RKO (cell line): ENCODE data around the gene ENO2.

Experiments
- DNase-seq: peaks from one replicate; pipeline ENCODE4 v3.0.0-alpha.2; 2016; ENCODE audit warnings: low spot score

ENO2 gene

DNA sequence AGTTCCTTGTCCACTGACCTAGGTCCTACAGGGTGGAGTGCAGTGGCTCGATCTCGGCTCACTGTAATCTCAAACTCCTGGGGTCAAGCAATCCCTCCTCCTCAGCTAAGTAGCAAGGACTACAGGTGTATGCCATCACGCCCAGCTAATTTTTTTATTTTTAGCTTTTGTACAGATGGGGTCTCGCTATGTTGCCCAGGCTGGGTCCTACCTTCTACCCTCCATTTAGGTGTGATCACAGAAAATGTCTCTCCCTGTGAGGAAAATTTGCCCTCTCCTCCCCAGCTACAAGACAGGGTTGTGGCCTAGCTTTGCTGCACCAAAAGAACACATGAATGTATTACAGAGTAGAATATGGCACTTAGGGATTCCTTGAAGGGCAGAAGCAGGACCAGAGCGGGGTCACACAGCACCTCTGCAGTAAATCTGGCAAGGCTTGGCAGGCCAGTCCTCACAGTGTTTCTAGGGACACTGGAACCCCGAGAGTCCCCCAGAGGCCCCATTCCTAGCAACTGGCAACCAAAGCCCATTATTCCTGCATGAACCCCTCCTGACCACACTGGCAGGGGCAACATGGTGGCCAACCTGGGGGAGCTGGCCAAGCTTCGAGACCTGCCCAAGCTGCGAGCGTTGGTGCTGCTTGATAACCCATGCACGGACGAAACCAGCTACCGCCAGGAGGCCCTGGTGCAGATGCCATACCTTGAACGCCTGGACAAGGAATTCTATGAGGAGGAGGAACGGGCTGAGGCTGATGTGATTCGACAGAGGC, 2.0 kb upstream of the ENO2 start:
- no peak for DNase-seq

GRCh38 chr12:6914947-6915788, 788 bp downstream of the ENO2 start:
- no peak for DNase-seq

- DNase-seq = no peak
These were observed 1.5 kb downstream of the ENO2 start for GRCh38 chr12:6915789-6916285.

DNA sequence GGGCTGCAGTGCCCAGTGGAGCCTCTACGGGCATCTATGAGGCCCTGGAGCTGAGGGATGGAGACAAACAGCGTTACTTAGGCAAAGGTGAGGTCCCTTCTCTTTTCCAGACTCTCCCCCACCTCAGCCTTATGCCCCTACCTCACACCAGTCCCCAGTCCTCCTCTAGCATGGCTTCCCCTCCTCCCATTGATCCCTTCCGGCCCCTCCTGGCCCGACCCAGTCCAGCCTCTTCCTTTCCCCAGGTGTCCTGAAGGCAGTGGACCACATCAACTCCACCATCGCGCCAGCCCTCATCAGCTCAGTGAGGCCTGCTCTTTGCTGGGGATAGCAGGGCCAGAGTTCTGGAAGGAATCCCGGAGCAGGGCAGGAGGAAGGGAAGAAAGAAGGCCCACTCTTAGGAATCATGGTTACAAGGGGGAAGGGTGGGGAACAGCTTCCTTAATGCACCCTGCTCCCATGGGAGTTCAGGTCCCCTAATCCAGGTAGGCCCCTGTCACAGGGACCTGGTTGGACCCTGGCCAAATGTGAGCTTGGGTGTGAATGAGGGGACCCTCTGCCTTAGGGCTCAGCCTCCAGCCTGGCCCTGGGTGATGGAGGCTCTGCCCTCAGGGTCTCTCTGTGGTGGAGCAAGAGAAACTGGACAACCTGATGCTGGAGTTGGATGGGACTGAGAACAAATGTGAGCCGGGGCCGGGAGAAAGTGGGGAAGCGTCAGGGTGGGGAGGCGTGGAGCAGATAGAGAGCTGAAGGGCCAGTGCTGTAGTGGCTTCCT, 2.2 kb downstream of the ENO2 start:
- DNase-seq = no peak

DNA sequence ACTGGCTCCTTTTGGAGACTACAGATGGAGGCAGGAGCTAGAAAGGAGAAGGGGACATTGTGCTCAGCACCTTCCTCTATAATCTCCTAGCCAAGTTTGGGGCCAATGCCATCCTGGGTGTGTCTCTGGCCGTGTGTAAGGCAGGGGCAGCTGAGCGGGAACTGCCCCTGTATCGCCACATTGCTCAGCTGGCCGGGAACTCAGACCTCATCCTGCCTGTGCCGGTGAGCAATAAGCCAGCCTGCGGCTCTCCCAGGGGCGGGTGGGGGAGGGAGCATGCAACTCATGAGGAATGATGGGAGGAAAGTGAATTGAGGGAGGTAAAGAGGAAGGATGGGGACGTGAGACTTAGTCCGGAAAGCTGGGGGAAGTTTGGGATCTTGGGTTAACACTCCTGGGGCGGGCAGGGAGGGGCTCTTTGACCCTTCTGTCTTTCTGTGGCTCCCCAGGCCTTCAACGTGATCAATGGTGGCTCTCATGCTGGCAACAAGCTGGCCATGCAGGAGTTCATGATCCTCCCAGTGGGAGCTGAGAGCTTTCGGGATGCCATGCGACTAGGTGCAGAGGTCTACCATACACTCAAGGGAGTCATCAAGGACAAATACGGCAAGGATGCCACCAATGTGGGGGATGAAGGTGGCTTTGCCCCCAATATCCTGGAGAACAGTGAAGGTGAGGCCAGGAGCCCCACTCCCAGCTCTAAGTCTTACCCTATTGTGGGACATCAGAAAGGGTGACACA, 3.3 kb downstream of the ENO2 start:
- DNase-seq = no peak

DNA sequence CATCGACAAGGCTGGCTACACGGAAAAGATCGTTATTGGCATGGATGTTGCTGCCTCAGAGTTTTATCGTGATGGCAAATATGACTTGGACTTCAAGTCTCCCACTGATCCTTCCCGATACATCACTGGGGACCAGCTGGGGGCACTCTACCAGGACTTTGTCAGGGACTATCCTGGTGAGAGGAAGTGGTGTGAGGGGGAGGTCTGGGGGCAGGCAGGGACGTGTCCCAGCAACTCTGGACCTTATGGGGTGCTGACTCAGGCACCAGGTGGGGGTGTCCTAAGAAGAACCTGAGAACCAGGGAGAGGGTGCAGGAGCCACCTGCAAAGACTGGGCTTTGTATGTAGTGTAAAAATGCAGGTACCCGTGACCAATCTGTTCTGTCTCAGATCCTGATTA, 5.2 kb downstream of the ENO2 start:
- no peak for DNase-seq

- DNase-seq = no peak
These were observed 7.2 kb downstream of the ENO2 start for GRCh38 chr12:6921539-6921938.

GRCh38 chr12:6921996-6922946, 7.9 kb downstream of the ENO2 start:
- DNase-seq = no peak

DNA sequence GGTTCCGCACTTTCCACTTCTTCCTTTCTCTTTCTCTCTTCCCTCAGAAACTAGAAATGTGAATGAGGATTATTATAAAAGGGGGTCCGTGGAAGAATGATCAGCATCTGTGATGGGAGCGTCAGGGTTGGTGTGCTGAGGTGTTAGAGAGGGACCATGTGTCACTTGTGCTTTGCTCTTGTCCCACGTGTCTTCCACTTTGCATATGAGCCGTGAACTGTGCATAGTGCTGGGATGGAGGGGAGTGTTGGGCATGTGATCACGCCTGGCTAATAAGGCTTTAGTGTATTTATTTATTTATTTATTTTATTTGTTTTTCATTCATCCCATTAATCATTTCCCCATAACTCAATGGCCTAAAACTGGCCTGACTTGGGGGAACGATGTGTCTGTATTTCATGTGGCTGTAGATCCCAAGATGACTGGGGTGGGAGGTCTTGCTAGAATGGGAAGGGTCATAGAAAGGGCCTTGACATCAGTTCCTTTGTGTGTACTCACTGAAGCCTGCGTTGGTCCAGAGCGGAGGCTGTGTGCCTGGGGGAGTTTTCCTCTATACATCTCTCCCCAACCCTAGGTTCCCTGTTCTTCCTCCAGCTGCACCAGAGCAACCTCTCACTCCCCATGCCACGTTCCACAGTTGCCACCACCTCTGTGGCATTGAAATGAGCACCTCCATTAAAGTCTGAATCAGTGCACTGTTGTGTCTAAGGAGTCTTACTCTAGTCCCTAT, 8.8 kb downstream of the ENO2 start:
- DNase-seq = no peak

- no peak for DNase-seq
These were observed 9.5 kb downstream of the ENO2 start for GRCh38 chr12:6923851-6924250.

DNA sequence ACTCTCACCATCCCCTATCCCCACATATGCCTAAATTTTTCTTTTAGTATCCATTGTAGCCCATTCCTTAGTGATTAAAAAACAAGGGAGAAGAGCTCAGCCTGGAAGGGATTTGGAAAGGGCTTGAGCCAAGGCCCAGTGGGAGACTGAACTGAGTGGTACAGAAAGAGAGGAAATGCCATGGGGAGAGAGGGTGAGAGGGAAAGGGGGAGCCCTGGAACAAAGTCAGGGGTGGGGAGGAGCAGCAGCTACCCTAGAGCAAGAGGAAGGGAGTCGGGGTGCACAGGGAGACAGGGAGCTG, 10.8 kb downstream of the ENO2 start:
- no peak for DNase-seq

GRCh38 chr12:6925540-6926279, 11.3 kb downstream of the ENO2 start:
- peak; percentile 90 for DNase-seq

DNA sequence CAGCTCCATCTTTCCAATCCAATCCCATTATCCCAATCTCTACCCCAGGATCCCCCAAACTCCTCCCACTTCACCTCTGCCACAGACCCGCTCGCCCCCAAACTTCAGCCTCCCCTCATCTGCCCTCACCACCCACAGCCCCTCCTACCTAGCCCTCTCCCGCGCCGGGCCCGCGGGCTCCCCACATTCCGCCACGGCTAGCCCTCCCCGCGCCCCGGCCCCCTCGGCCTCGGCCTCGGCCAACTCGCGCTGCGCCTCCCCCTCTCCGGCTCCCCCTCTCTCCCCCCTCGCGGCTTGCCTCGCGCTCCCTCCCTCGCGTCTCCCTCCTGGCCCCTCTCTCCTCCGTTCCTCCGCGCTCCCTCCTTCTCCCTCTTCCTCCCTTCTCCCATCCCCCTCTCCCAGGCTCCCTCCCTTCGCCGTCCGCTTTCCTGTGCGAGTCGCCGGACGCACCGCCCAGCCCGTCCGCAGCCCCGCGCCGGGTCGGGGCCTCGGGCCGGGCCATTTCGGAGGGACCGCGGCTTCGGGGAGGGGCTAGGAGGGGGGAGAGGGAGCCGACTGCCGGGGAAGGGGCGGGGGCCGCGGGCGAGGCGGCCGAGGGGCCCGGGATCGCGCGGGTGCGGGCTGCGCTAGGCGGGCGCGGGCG, 13.1 kb downstream of the ENO2 start, which contains the start of gene ATN1:
Gene ATN1 (plus strand): TSS at position 581 of the 643 bp plus-strand sequence. CDS start 6,043 bp downstream, outside the sequence.
- peak; percentile 49 for DNase-seq

- DNase-seq = no peak
These were observed 13.8 kb downstream of the ENO2 start for GRCh38 chr12:6928022-6928702.

DNA sequence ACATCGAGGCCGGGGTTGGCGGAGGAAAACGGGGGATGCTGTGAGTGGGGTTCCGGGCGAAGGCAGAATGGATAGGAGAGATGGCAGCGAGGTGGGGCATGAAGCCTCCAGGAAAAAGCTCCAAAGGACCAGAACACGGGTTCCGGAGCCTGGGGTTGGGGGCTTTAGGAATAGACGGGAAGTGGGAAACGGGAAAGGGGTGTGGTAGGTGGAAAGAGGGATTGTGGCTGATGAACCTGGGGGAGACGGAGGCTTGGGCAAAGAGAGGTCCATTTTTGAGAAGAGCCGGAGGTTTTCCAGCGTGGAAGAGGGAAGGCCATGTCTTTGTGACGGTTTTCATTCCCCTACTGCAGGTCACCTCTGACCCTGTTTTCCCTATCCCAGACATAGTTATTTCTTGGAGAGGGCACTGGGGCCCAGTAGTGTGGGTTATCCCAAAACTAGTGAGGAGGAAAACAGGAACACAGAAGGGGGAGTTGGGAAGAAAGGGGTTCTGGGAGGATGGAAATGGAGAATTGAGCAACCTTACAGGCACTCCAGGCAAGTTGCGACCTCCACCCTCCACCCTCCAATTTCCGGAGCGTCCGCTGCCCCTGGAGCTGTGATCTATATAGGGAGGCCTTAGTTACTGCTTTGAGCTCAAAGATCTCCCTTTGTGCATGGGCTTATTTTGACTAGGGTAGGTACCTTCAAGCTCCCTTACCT, 14.5 kb downstream of the ENO2 start:
- DNase-seq = peak; percentile 24

GRCh38 chr12:6929466-6930452, 15.4 kb downstream of the ENO2 start:
- no peak for DNase-seq
